ENCODE measurements around the gene LRIT3.
"Not testable (repeated sequence)": the region's sequence is repeated elsewhere in the genome, so short reads cannot be mapped to it uniquely, and the experiment has no call there.

Gene LRIT3

GRCh38 chr4:109850601-109851000 is 2.7 kb downstream of the LRIT3 start:
- DNase-seq: no peak

GRCh38 chr4:109859426-109860300 is 11.8 kb downstream of the LRIT3 start:
- not testable (repeated sequence) for DNase-seq

GRCh38 chr4:109861271-109861670 is 13.4 kb downstream of the LRIT3 start:
- no peak for DNase-seq

GRCh38 chr4:109861916-109862511 is 14.1 kb downstream of the LRIT3 start:
- no peak for DNase-seq

- DNase-seq: no peak
These were observed 16.2 kb downstream of the LRIT3 start for GRCh38 chr4:109864134-109864533.

- DNase-seq: no peak
These were observed 22.2 kb downstream of the LRIT3 start for GRCh38 chr4:109870061-109870460.

GRCh38 chr4:109872065-109872464 is 24.2 kb downstream of the LRIT3 start:
- DNase-seq: no peak

- DNase-seq: no peak
These were observed 25.2 kb downstream of the LRIT3 start for GRCh38 chr4:109872950-109873656.

- DNase-seq: no peak
These were observed 26.0 kb downstream of the LRIT3 start for GRCh38 chr4:109873791-109874514.

- no peak for DNase-seq
These were observed 27.2 kb downstream of the LRIT3 start for GRCh38 chr4:109875106-109875505.

- DNase-seq: not testable (repeated sequence)
These were observed 27.6 kb downstream of the LRIT3 start for GRCh38 chr4:109875553-109875952.

GRCh38 chr4:109876634-109877265 is 28.8 kb downstream of the LRIT3 start:
- no peak for DNase-seq

- DNase-seq: no peak
These were observed 29.5 kb downstream of the LRIT3 start for GRCh38 chr4:109877400-109877799.

- no peak for DNase-seq
These were observed 30.4 kb downstream of the LRIT3 start for GRCh38 chr4:109878355-109878754.

- no peak for DNase-seq
These were observed 31.2 kb downstream of the LRIT3 start for GRCh38 chr4:109879081-109879480.

GRCh38 chr4:109879636-109880314 is 31.9 kb downstream of the LRIT3 start:
- no peak for DNase-seq

- no peak for DNase-seq
These were observed 38.4 kb downstream of the LRIT3 start for GRCh38 chr4:109886303-109886702.

- no peak for DNase-seq
These were observed 39.2 kb downstream of the LRIT3 start for GRCh38 chr4:109887071-109887470.

GRCh38 chr4:109890076-109890475 is 42.2 kb downstream of the LRIT3 start:
- DNase-seq: no peak

GRCh38 chr4:109902559-109903251 is 54.8 kb downstream of the LRIT3 start:
- DNase-seq: no peak

- DNase-seq: no peak
These were observed 60.8 kb downstream of the LRIT3 start for GRCh38 chr4:109908731-109909130.

All from stimulated activated naive CD4-positive, alpha-beta T cell treated with Interleukin-2 at 50 U/mL for 16 hours (primary cell).